Middle frontal gyrus (tissue), 1 donor: ENCODE measurements around the gene CEP43.
A peak's percentile ranks its signal among the peaks of the same experiment; 100 is the strongest.

Source experiments
- DNase-seq: peaks from one replicate; pipeline ENCODE4 v3.0.0-alpha.2; 2015; ENCODE audit warnings: low spot score; ENCODE audit errors: extremely low spot score

CEP43 gene

GRCh38 chr6:166966268-166966667 lies 32.9 kb upstream of the CEP43 start:
- no peak for DNase-seq

- DNase-seq = no peak
Measured at GRCh38 chr6:166969390-166970002, 29.7 kb upstream of the CEP43 start.

GRCh38 chr6:166970091-166970490 lies 29.1 kb upstream of the CEP43 start:
- DNase-seq = no peak

GRCh38 chr6:166970776-166971175 lies 28.4 kb upstream of the CEP43 start:
- DNase-seq = no peak

- no peak for DNase-seq
Measured at GRCh38 chr6:166971271-166971670, 27.9 kb upstream of the CEP43 start.

GRCh38 chr6:166972101-166972500 lies 27.1 kb upstream of the CEP43 start:
- no peak for DNase-seq

GRCh38 chr6:166976636-166977035 lies 22.6 kb upstream of the CEP43 start:
- no peak for DNase-seq

- no peak for DNase-seq
Measured at GRCh38 chr6:166977621-166978525, 21.3 kb upstream of the CEP43 start.

- DNase-seq = no peak
Measured at GRCh38 chr6:166980738-166981137, 18.5 kb upstream of the CEP43 start.

- no peak for DNase-seq
Measured at GRCh38 chr6:166987448-166987847, 11.7 kb upstream of the CEP43 start.

- DNase-seq = no peak
Measured at GRCh38 chr6:166987930-166988329, 11.3 kb upstream of the CEP43 start.

GRCh38 chr6:166988674-166989201 lies 10.5 kb upstream of the CEP43 start:
- DNase-seq = no peak

GRCh38 chr6:166989427-166990032 lies 9.7 kb upstream of the CEP43 start:
- no peak for DNase-seq

- no peak for DNase-seq
Measured at GRCh38 chr6:166996406-166996805, 2.8 kb upstream of the CEP43 start.

GRCh38 chr6:166997348-166997747 lies 1.8 kb upstream of the CEP43 start:
- no peak for DNase-seq

GRCh38 chr6:166997768-166998255 lies 1.4 kb upstream of the CEP43 start:
- DNase-seq = peak; percentile 36

- DNase-seq = no peak
Measured at GRCh38 chr6:166998256-166999144, 697 bp upstream of the CEP43 start.

GRCh38 chr6:166999884-167000253 lies 672 bp downstream of the CEP43 start:
- no peak for DNase-seq

GRCh38 chr6:167000759-167001158 lies 1.6 kb downstream of the CEP43 start:
- no peak for DNase-seq

GRCh38 chr6:167005350-167006159 lies 6.4 kb downstream of the CEP43 start:
- DNase-seq = no peak
